NCI-H2107 (cell line): ENCODE data around the gene AGO3.
A peak's percentile ranks its signal among the peaks of the same experiment; 100 is the strongest.
"Not testable (repeated sequence)": the region's sequence is repeated elsewhere in the genome, so short reads cannot be mapped to it uniquely, and the experiment has no call there.

ENCODE experiments used
- DNase-seq: peaks from one replicate; lab custom pipeline; 2025; lab: John Stamatoyannopoulos, UW

Gene AGO3

DNA sequence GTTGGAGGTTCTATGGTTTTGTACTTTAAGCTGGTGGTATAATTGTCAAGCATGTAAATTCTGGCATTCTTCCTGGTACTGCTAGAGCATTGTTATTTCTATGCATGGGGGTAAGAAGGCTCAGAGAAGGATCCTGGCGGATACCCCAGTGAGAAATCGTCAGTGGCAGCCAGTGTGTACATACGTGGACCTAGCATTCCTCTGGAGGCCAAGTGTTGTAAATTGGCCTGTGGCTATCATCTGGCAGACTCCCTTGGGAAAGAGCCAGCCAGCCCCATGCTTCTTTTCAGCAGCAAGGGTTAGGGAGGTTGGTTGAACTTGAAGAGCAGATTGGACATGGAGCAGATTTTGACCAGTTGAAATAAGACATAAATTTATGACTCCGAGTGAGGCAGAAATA, 5.2 kb upstream of the AGO3 start:
- DNase-seq = no peak

DNA sequence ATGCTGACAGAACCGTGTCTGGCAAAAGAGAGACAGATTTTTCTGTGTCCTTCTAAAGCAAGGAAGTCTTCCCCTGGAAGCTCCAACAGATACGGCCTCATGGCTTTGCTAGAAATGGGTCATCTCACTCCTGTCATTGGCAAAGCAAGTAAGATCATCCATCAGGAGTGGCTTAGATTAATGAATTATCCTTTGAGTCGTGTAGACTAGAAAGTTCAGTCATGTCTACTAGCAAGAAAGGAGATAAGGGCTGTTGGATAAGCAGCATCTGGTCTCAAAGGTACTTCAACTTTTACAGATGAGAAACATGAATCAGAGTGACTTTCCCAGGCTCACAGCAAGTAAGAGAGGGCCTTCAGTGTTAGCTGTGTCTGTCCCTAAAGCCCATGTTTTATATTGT, 3.4 kb upstream of the AGO3 start:
- no peak for DNase-seq

DNA sequence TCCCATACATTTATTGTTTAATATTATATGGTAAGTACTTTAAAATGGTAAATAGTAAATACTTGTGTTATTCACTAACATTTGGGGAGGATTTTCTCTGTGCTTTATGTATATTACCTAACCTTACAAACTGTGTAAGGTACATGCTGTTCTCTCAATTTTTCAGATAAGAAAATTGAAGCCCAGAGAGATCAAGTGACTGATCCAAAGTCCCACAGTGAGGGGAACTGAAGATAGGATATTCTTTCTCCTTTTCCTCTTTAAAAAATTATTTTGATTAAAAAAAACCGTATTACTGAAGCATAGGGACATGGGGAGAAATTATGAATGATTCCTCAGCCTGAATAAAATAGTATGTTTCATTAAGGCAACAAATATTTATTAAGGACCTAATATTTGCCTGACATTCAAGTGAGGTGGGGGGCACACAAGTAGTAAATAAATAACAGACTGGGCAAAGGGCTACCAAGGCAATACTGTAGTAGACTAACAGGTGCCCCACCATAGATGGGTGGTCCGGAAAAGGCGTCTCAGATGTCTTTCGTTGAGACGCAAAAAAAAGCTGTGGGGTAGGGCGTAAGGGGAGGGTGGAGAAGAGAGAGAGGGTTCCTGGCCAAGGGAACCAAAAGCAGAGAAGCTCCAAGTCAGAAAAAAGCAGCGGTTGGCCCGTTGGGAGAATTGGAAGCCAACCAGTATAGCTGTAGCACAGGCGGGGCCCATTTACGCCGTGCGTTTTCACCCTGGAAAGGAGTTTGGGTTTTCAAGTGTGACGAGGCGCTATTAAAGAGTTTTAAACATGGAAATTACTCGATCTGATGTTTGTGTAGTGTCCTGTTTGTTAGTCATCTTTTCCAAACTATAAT, 944 bp upstream of the AGO3 start:
- DNase-seq = peak; percentile 25

- peak; percentile 16 for DNase-seq
Measured at GRCh38 chr1:35931446-35932157, 697 bp downstream of the AGO3 start.

GRCh38 chr1:35932158-35932636, 1.3 kb downstream of the AGO3 start:
- no peak for DNase-seq

DNA sequence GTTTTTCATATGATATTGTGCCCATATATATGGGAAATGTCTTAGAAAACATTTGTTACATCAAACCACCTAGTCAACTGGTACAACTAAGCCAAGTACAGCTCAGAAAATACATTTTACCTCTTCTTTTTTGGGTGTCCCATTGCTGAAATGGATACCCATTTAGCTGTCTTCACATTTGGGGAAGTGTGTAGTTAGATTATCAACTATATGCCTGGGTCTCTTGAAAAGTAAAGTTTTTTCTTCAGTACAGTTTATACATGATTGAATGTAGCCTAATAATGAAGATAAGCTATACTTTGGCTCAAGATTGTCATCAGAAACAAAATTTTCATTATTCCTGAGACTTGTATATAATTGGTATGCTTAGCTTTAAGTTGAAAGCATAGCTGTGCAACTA, 2.0 kb downstream of the AGO3 start:
- DNase-seq = no peak

DNA sequence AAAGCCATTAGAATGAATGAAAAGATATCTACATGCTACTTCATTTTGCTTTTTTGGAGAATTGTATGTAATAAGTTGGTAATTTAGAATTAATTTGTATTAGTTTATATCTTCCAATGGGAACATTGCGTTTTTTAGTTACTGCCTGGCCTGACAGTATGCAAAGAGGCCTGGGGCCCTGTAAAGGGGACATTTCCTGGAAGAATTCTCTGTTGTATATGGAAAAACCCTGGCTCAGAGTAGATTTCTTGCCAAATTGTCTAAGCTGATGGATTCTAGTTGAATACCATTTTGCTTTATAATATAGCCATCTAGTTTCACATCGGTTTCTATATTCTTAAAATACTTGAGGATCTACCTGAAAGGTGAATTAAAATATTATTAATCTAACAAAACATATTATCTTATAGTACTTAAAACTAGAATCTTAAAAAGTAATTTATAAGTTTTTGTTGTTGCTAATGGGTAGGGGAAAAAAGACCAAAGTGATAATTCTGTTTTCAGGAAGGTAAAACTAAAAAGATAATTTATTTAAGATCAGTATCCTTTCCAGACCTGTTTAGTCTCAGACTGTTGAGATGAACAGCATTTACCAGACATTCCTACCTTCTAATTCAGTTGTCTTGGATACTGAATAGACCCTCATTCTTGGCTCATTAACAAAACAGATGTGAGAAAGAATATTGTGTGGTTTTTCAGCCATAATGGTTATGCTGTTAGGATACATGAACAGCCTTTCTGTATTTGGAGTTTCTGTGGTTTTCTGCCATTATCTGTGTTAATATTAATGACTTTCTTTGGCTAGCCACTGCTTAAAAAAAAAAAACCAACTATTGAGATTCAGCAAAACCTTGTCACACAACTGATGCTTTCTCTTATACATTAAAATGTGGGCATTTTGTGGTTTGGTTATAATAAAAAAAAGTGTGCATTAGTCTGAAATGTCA, 4.8 kb downstream of the AGO3 start:
- no peak for DNase-seq

DNA sequence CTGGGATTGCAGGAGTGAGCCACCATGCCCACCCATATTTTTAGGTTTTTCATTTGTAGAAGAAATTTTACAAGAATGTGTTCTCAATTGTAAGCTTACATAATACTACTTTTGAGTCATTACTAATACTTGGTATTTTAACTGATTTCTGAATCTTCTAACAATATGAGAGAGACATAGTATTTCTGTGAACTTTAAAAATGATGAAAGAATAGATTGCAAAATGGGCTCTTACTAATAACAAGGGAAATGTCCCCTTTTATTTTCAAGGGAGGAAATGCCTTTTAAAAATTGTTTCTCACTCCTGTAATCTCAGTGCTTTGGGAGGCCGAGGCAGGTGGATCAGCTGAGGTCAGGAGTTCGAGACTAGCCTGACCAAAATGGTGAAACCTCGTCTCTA, 5.9 kb downstream of the AGO3 start:
- DNase-seq = no peak

DNA sequence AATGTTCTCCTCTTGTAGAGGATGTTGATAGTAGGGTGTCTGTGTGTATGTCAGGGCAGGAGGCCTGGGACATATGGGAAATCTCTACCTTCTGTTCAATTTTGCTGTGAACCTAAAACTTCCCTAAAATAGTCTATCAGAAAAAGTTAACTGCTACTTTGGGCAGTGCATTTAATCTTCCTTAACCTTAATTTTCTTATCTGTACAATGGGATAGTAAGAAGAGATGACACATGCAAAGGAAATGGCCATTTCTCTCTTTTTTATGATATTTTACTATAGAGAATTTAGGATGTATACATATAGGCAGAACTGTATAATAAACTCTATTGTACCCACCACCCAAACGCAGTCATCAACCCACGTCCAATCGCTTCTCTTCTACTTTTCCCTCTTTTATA, 8.6 kb downstream of the AGO3 start:
- DNase-seq = no peak

GRCh38 chr1:35945327-35945726, 14.4 kb downstream of the AGO3 start:
- no peak for DNase-seq

DNA sequence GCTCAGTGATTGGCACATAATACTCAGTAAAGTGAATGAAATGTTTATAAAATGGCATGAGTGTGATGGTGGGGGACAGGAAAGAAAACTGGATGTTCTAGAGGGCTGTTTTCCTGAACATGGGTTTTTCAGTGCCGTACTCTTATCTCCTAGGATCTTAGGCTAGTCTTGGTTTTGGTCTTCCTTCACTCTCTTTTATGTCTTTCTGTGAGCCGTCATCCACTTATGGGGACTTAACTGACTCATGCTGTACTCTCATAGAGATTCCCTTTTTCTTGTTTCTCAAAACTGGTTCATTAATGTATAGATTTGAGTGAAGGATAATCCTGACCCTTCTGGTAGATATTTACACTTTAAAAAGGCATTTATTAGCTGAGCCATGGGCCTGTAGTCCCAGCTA, 16.6 kb downstream of the AGO3 start:
- no peak for DNase-seq

- no peak for DNase-seq
Measured at GRCh38 chr1:35958558-35958957, 27.7 kb downstream of the AGO3 start.

DNA sequence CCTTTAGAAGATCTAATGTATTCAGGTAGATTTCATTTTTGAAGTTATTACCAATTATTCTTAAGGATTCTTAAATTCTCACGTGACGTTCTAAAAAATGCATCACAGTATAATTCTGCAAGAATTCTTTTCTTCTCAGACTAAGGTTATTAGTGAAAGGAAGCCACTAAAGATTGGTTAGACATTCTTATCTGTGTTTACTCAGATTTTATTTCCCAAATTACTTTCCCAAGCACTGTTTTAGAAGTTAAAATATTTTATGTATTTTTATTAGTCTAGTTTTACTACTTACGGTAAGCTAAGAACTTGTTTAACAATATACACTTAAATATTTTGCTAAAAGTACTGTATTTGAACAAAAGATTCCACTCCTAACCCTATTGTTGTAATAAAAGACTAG, 28.4 kb downstream of the AGO3 start:
- DNase-seq = no peak

GRCh38 chr1:35962952-35963351, 32.0 kb downstream of the AGO3 start:
- no peak for DNase-seq

GRCh38 chr1:35964277-35964676, 33.4 kb downstream of the AGO3 start:
- not testable (repeated sequence) for DNase-seq

DNA sequence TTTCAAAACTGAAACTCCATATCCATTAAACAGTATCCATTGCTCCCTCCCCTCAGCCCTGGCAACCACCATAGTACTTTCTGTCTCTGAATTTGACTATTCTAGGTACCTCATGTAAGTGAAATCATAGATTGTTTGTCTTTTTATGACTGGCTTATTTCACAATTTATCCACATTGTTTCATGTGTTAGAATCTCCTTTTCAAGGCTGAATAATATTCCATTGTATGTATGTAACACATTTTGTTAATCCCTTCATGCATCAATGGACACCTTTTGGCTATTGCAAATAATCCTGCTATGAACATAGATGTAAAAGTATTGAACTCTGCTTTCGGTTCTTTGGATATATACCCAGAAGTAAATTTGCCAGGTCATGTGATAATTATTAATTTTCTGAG, 37.5 kb downstream of the AGO3 start:
- no peak for DNase-seq

GRCh38 chr1:35971601-35972000, 40.7 kb downstream of the AGO3 start:
- DNase-seq = no peak

DNA sequence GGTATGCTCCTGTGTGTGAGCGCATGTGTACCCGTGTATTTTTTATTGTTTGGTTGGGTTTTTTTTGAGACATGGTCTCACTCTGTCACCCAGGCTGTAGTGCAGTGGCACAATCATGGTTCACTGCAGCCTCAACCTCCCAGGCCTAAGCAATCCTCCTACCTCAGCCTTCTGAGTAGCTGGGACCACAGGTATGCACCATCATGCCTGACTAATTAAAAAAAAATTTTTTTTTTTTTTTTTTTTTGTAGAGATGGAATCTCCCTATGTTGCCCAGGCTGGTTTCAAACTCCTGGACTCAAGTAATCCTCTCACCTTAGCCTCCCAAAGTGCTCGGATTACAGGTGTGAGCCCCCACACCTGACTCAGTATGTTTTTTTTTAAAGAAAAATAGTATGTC, 41.7 kb downstream of the AGO3 start:
- not testable (repeated sequence) for DNase-seq

DNA sequence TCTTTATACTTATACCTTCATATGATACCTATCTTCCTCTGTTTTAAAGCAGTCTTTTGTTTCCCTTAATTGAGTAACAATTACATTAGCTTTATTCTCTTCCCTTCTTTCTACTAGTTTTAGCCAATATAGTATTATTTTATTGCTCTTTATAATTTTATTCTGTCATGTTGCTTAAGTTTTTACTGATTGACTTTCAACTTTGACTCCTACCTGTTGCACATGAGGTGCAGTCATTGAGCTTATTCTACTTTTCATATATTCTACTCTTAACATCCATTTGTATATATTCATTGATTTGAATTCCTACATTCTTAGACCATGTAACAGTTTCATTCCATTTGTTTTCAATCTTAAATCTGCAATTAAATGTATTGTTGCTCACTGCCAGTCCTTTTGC, 49.2 kb downstream of the AGO3 start:
- DNase-seq = no peak

- DNase-seq = no peak
Measured at GRCh38 chr1:35988237-35988636, 57.3 kb downstream of the AGO3 start.

GRCh38 chr1:36006941-36007500, 76.1 kb downstream of the AGO3 start:
- DNase-seq = no peak

- no peak for DNase-seq
Measured at GRCh38 chr1:36007741-36008140, 76.8 kb downstream of the AGO3 start.
